ENCODE results near the gene RNF112.
"Not testable (repeated sequence)": the region's sequence is repeated elsewhere in the genome, so short reads cannot be mapped to it uniquely, and the experiment has no call there.

The RNF112 gene

GRCh38 chr17:19448341-19449268, 37.6 kb downstream of the RNF112 start:
- no peak for DNase-seq (ENCODE audit: low read depth)

- DNase-seq (ENCODE audit: low read depth), result no peak
These were observed 38.6 kb downstream of the RNF112 start for GRCh38 chr17:19449656-19450055.

GRCh38 chr17:19453296-19453695, 42.3 kb downstream of the RNF112 start:
- DNase-seq (ENCODE audit: low read depth), result no peak

- no peak for DNase-seq (ENCODE audit: low read depth)
These were observed 43.0 kb downstream of the RNF112 start for GRCh38 chr17:19454074-19454473.

GRCh38 chr17:19456016-19456927, 45.2 kb downstream of the RNF112 start:
- DNase-seq (ENCODE audit: low read depth), result no peak

- DNase-seq (ENCODE audit: low read depth), result no peak
These were observed 46.0 kb downstream of the RNF112 start for GRCh38 chr17:19457046-19457445.

GRCh38 chr17:19457830-19458271, 46.8 kb downstream of the RNF112 start:
- no peak for DNase-seq (ENCODE audit: low read depth)

GRCh38 chr17:19458481-19458880, 47.4 kb downstream of the RNF112 start:
- not testable (repeated sequence) for DNase-seq (ENCODE audit: low read depth)

GRCh38 chr17:19459018-19459655, 48.1 kb downstream of the RNF112 start:
- not testable (repeated sequence) for DNase-seq (ENCODE audit: low read depth)

GRCh38 chr17:19460700-19461099, 49.7 kb downstream of the RNF112 start:
- DNase-seq (ENCODE audit: low read depth), result no peak

- DNase-seq (ENCODE audit: low read depth), result no peak
These were observed 50.1 kb downstream of the RNF112 start for GRCh38 chr17:19461116-19461515.

GRCh38 chr17:19461681-19462080, 50.6 kb downstream of the RNF112 start:
- DNase-seq (ENCODE audit: low read depth), result no peak

GRCh38 chr17:19462456-19463035, 51.5 kb downstream of the RNF112 start:
- not testable (repeated sequence) for DNase-seq (ENCODE audit: low read depth)

- DNase-seq (ENCODE audit: low read depth), result no peak
These were observed 53.3 kb downstream of the RNF112 start for GRCh38 chr17:19464031-19465026.
